GM19455 (cell line): ENCODE data around the gene DDX1.

ENCODE experiments used
- ATAC-seq: cut with Tn5 transposase; IDR thresholded peaks from one replicate; pipeline ENCODE4 v1.9.1; 2021; ENCODE audit not compliant: unreplicated experiment

The DDX1 gene

DNA sequence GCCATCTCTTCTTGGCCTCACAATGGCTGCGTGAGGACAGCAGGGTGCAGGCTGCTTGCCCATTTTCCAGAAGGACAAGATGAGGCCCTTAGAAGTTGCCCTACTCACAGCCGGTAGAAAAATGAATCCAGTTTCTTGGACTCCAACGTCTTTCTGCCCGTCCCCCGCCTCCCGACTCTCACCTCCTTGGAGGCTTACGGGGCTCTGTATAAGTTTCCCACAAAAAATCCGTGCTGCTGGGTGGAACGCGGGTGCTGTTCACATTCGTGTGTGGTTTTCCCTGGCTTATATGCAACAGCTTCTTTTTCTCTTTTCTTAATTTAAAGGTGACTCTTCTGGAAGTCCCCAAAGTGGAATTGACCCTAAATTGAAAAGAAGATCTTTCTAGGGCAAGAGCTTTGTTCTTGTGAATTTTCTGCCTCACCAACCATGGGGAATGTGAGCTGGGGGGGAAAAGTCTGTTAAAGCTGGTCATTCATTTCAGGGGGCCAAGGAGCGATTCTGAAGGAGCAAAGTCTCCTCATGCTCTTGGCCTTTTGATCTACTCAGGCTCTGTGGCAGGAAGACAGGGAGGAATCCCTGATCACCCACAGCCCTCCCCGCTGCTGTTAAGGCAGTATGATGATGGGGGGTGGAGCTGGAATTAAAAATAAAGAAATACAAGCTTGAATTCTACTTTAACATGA lies 51.3 kb downstream of the DDX1 start:
- ATAC-seq: no peak

- no peak for ATAC-seq
Measured at GRCh38 chr2:15643791-15644585, 52.3 kb downstream of the DDX1 start.

GRCh38 chr2:15645300-15645699 lies 53.6 kb downstream of the DDX1 start:
- ATAC-seq: no peak

- ATAC-seq: no peak
Measured at GRCh38 chr2:15645720-15646385, 54.2 kb downstream of the DDX1 start.

GRCh38 chr2:15646661-15647060 lies 55.0 kb downstream of the DDX1 start:
- ATAC-seq: no peak

- ATAC-seq: no peak
Measured at GRCh38 chr2:15647622-15648590, 56.2 kb downstream of the DDX1 start.

GRCh38 chr2:15648593-15649525 lies 57.2 kb downstream of the DDX1 start:
- ATAC-seq: no peak

DNA sequence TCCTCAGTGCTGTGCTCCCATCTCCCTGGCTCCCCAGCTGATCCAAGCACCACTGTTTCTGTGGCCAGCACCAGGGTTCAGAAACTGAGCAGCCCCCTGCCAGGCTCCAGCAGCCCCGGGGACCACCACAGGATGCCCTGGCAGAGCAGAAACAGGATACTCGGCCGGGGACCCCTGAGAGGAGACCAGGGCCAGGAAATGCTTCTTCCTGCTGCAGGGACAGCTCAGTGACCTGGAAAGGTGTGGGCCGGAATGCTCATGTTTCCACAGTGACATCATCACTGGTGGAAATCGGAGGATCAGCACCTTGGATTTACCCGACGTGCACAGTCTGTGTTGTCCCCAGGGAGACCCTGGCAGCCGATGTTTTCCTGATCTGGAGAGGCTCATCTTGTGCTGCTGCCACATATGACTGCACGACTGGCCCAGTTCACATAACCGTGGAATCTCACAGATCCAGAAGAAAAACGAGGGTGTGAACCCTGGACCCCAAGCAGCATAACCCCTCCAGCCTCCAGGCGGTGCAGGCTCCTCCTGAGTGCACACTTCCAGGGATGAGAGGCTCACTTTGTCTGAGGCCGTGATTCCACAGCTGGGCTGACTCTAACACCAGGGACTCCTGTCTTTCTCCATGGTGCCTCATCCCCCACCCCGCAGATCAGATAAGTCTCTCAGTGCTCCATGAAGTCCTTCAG lies 58.0 kb downstream of the DDX1 start:
- no peak for ATAC-seq

DNA sequence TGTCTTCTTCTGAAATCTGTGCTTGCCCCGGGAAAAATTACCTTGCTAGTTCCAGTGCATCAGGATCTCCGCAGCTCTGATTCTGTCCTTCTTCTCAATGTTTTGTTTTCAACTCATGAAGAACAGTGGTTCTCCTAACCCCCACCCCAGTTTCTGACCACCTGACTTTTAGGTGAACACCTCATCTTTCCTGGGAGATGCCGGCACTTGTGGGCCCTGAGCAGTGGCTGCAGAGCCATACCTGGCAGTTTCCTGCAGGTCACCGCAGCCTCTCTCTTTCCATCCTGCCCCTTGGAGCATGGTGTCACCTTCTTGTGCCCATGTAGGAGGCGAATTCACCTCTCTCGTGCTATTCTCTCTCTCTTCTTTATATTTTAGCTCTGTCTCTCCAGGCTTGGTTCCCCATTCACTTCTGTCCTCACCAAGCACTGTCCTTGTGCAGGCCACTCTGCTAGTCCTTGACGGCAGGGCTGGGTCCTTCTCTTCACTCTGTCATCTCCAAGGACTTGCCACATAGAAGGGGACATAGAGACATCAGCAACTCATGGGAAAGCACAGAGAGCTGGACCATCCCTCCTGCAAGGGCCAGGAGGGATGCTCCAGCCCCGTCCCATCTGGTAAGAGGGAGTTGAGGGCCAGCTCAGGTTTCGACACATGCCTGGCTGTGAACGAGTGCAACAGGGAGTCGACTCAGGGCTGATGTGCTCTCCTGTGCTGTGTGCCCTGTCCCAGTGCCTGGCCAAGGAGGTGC lies 59.1 kb downstream of the DDX1 start:
- no peak for ATAC-seq

- ATAC-seq: no peak
Measured at GRCh38 chr2:15651367-15651727, 59.7 kb downstream of the DDX1 start.

- ATAC-seq: no peak
Measured at GRCh38 chr2:15652252-15652651, 60.6 kb downstream of the DDX1 start.

GRCh38 chr2:15652801-15653200 lies 61.1 kb downstream of the DDX1 start:
- no peak for ATAC-seq

DNA sequence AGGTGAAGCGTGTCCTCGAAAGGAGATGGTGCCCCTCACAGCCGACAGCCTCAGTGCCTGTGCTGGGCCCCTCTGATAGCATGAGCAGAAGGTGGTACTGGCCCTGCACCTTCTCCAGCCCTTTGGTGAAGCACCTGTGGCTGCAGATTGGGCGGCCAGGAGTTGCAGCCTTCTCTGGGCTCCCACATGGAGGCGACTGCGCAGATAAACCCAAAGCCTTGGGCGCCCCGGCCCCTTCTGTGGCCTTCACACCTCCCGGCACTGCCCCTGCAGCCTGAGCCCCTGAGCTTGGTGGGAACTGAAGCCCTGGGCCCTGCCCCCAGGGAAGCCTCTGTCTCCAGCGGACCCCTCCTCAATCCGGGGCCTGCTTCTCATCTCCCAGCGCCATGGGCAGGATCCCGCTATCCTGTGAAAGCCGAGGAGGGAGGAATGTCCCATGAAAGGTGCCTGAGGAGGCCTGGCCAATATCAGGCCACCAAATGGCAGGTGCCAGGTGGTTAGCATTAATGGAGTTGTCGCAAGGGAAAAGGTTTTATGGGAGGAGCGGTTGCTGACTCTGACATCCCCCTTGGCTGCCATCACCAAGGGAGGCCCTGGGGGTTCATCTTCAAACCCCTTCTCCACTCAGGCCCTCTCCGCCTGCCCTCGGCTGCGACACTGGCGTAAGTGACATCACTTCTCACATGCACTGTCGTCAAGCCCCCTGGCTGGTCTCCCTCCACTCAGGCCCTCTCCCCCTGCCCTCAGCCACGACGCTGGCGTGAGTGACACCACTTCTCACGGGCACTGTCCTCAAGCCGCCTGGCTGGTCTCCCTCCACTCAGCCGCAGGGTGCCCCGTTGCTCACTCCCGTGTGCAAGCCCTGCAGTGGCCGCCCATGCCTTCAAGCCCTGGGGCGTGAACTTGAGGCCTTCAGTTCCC lies 62.4 kb downstream of the DDX1 start:
- ATAC-seq: no peak

- ATAC-seq: no peak
Measured at GRCh38 chr2:15654727-15655073, 63.0 kb downstream of the DDX1 start.

GRCh38 chr2:15655123-15655887 lies 63.6 kb downstream of the DDX1 start:
- ATAC-seq: no peak

GRCh38 chr2:15656090-15656489 lies 64.4 kb downstream of the DDX1 start:
- ATAC-seq: no peak

DNA sequence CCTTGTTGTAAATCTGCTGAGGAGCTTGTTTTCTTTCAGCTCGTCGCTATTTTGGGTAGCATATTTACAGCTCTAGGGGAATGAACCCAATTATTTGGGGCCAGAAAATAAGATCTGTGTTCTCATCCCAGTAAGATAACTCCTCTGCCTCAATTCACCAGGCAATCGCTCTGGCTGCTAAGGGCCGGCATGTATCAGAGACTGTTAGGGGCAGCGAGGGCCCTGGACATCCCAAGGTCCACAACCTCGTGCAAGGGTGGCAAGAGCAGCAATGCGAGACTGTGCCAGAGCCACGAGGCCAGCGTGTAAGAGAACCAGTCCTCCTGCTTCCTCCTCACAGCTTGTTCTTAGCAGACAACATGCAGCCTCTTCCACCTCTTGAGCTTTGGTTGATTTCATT lies 66.1 kb downstream of the DDX1 start:
- ATAC-seq: no peak
